Raji (cell line): ENCODE data around the gene PRRT4.

Experiments used
- POLR2A ChIP-seq: IDR thresholded peaks from 2 replicates; pipeline ENCODE4 v1.6.1; 2011; ENCODE audit warnings: low read depth, low read length, control low read depth; ENCODE audit not compliant: insufficient read depth

PRRT4 gene

DNA sequence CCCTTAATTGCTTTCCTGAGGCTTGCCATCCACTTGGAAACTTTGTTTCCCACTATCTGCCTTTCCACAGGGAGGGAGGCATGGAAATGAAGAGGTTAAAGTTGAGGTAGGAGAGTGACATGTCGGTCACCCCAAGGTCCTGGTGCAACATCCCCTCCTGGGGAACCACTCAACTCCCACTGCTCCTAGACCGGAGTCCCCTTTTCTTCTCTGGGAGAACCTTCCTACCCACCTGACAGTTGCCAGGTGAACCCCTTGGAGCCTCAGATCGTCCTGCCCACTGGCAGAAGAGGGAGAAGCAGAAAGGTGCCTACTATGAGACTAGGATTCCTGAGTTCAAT, 26.6 kb upstream of the PRRT4 start:
- no peak for TF ChIP-seq POLR2A

DNA sequence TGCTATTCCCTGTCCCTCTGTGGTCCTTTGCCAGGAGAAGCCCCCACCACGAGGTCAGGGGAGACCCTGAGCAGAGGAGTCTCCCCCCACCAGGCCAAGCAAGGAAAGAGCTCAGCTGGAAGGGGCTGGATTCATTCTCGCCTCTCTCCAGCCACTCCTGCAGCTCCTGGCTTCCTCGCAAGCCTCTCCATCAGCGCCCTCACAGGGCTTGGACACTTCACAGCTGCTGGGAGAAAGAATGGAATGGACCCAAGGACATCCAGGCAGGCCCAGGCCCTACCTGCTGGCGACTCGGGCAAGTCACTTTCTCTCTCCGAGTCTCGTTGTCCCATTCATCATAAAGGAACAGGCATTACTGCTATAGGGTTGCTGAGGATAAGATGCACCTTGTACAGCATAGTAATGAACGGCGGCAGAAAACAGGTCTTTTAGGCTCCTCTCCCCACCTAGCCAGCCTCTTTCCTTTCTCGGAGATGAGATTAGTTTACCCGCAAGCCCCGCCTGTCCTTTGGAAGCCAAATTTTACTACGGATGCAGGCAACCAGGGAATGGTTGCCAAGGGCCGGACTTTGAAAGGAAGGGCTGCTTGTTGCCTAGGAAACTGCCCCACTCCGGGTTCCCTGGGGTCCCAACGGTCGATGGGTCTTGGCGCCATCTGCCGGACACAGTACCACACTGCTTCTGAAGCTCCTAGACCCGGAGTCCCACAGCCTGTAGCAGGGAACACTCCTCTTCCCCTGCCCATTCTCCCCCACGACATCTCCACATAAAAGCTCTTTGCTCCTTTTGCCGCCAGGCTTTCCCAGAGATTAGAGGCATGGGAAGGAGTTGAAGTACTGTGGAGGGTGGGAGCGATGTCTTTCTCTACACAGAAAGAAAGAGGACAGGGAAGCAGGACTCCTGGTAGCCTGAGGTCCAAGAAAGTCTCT, 26.0 kb upstream of the PRRT4 start:
- no peak for TF ChIP-seq POLR2A

DNA sequence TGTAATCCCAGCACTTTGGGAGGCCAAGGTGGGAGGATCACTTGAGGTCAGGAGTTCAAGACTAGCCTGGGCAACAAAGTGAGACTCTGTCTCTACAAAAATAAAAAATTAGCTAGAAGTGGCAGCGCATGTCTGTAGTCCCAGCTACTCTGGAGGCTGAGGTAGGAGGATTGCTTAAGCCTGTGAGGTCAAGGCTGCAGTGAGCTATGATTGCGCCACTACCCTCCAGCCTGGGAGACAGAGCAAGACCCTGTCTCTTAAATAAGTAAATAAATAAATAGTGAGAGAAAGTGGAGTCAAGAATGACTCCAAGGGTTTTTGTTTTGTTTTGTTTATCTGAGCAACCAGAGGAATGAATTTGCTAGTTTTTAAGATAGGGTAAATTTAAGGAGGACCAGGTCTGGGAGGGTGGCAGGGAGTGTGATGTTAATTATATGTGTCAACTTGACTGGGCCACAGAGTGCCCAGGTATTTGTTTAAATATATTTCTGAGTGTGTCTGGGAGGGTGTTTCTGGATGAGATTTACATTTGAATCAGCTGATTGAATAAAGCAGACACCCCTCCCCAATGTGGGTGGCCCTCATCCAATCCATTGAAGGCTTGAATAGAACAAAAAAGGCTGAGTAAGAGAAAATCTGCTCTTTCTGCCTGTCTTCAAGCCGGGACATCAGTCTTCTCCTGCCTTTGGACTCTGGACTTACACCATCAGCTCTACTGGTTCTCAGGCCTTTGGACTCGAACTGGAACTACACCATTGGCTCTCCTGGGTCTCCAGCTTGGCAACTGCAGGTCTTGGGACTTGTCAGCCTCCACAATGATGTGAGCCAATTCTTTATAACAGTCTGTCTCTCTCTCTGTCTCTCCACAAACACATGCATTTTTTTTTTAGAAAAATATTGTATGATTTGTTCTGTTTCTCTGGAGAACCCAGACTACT, 24.8 kb upstream of the PRRT4 start:
- TF ChIP-seq POLR2A: no peak

DNA sequence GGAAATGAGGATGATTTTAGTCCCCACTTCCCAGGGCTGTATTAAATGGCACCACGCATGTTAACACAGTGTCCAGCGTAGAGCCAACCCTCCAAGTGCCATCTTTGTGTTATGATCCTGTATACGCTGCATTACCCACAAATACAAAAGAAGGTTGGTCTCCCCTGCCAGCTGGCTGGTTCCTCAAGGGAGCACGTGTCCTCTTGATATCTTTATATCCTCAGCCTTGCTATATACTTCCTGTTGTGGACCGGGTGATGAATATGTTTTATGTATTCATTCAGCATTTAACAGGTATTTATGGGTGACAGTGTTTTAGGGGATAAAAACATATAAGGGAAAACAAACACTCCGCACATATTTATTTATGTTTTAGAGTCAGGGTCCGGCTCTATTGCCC, 23.2 kb upstream of the PRRT4 start:
- no peak for TF ChIP-seq POLR2A

DNA sequence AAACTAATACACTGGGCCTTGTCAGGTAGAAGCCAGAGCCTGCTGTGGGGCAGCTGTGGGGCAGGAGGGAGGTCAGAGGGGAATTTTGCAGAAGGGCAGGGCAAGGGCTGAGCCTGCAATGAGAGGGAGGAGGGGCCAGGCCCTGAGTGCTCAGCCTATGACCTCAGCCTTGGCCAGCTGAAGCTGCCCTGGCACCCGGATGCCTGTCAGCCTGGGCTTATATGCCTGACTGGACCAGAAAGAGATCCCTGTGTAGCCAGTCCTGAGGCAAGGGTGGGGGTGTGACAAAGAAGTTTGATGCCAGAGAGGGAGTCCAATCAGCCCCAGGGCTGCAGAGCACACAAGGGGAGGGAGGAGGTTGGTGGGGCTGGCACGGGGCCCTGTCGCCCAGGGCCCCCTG, 22.3 kb upstream of the PRRT4 start:
- TF ChIP-seq POLR2A: no peak

DNA sequence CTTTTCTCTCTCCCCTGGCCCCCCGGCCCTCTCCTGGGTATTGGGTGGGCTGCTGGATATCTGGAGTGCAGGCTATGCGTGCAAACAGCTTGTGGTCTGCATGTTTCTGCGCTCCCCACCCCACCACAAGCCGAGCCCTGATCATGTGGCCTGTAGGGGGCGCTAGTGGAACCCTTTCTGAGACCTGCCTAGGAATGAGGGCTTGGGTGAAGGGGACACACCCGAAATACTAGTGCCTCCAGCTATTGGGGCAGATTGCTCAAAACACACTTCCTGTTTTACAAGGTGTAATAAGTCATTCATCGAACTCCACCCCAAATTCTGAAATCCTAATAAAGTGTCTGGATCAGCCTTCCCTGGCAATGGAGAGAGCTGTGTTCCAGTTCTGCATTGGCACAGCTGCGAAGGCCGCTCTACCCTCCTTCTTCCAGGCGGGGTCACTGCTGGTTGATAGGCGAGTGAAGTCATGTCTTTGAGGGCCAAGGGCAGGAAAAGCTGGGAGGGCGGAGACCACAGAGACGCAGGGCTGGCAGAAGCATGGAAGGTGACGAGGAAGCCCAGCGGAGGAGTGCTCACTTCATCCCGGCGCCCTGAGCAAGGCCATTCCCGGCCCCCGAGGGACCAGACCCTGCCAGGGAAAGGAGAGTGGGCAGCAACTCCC, 19.8 kb upstream of the PRRT4 start:
- no peak for TF ChIP-seq POLR2A

DNA sequence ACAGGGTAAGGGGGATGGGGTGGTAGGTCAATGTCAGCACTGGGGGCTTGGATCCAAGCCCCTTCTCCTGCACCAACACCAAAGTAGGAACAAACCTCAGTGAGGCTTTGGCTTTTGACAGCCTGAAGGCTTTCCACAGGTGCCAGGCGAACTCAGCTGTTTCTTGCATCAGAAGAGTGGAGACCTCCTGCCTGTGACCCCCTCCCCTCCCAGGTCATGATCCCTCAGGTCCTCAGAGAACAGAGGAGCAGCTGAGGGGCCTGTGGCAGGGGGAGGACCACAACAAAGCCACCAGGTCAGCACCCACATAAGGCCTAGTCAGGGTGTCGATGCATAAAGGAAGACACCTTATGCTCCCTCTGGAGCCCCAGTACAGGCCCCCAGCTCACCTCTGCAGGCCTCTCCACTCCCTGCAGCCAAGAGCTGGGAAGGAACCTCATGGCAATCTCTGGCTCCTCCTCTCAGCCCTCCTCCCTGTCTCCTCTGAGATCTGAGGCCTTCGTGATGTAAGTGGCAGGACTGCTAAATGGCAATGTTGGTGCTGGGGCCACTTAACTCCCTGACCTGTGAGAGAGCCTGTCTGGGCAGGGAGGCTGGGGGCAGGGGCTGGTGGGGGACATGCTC, 19.1 kb upstream of the PRRT4 start:
- TF ChIP-seq POLR2A: no peak

DNA sequence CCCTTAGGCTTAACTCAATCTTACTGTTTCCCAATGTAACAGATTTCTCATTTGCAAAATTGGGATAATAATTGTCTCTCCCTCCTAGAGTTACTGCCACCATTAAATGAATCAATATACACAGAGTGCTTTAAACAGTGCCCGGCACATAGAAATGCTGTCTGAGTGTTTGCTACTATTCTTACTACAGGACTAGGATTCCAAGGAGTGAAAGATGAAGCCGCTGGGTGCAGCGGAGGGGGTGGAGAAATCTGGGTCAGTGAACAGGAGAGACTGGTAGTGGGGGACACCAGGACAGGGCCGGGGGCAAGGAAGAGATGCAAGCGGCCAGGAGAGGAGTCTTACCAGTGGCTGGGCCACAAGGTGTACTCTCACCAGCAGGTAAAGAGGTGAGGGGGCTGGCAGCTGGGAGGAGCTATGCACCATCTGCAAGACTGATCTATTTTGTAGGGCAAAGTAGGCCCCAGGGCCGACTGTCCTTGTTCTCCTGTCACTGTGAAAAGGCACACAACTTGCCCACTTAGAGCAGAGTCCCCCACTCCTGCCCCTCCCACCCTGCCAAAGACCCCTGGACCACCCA, 18.5 kb upstream of the PRRT4 start:
- TF ChIP-seq POLR2A: no peak

DNA sequence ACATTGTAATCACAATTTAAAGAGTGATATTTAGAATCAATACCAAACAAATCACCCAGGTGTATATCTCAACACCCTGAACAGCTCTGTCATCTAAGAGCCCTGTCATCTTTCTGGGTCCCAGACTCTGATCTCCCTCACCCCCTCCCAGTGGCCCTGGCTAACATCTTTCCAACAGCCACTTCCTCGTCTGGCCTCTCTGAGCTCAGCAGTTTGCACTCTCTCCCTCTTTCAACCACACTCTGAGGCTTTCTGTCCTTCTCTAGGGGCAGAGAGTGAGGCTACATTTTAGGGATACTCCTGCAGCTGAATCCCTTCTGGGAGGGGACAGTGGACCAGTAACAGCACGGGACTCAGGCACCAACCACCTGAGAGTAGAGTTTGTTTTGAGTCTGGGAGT, 17.1 kb upstream of the PRRT4 start:
- TF ChIP-seq POLR2A: no peak

DNA sequence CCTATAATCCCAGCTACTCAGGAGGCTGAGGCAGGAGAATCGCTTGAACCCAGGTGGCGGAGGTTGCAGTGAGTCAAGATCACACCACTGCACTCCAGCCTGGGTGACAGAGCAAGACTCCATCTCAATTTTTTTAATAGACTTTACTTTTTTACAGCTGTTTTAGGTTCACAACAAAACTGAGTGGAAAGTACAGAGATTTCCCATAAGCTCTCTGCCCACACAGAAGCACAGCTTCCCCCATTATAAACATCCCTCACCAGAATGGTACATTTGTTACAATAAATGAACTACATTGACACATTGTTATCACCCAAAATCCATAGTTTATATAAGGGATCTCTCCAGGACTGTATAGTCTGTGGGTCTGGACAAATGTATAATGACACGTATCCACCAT, 14.6 kb upstream of the PRRT4 start:
- TF ChIP-seq POLR2A: no peak

DNA sequence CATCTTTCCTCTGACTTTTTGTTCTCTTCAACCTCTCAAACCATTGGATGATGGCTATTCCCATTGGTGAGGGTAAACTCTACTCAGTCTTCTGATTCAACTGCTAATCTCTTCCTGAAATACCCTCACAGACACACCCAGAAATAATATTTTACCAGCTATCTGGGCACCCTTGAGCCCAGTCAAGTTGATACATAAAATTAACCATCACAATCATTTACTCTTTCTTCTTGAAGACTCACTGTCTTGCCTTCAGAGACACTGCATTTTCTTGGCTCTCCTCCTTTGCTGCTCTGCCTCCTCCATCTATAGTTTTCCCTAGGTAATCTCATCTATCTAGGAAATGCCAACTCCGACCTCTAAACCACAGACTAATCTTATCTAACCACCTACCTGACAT, 12.6 kb upstream of the PRRT4 start:
- TF ChIP-seq POLR2A: no peak

DNA sequence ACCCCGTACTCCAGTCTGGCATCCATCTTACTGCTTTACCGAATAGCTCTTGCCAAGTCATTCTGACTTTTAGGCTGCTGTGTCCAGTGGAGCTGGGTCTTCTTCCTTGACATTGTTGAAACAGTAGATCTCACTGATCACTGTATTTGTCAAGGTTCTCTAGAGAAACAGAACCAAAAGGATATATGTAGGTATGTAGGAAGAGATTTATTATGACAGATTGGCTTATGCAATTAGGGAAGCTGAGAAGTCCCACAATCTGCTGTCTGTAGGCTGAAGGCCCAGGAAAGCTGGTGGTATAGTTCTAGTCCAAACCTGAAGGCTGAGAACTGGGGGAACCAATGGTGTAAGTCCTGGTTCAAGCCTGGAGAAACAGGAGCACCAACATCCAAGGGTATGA, 12.1 kb upstream of the PRRT4 start:
- no peak for TF ChIP-seq POLR2A

DNA sequence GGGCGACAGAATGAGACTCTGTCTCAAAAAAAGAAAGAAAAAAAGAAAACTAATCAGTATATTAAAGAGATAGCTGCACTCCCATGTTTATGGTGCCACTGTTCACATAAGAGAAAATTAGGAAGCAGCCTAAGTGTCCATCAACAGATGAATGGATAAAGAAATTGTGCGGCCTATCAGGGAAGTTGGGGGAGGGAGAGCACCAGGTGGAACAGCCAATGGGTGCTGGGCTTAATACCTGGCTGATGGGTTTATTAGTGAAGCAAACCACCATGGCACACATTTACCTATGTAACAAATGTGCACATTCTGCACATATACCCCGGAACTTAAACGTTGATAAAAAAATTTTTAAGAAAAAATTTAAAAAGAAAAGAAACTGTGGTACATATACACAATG, 9.0 kb upstream of the PRRT4 start:
- no peak for TF ChIP-seq POLR2A

DNA sequence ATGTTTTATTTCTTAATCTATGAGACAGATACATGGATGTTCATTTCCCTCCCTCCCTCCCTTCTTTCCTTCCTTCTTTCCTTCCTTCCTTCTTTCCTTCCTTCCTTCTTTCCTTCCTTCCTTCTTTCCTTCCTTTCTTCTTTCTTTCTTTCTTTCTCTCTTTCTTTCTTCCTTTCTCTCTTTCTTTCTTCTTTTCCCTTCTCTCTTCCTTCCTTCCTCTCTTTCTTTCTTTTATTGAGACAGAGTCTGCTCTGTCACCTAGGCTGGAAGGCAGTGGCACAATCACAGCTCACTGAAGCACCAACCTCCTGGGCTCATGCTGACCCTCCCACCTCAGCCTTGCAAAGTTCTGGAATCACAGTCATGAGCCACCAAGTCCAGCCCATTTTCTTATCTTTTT, 5.5 kb upstream of the PRRT4 start:
- TF ChIP-seq POLR2A: no peak

DNA sequence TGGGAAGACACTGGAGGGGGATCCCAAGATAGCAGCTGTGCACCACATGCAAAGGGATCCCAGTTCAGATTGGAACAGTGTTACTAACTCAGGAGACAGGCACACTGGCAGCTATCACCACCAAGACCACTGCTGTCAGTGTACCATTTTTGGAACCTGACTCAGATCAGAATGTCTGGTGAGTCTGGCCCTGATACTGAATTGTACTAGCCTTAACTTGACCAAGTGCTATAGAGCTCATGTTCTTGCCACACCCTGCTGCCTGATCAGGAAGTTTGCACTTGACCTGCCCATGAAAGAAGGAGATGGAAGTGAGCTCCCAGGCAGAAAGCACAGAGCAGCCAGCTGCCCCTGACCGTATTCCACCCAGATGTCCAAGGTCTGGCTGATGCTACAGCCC, 4.8 kb upstream of the PRRT4 start:
- TF ChIP-seq POLR2A: no peak
